GM12874 (cell line): ENCODE measurements around the gene FUT8.

Experiments
- CTCF ChIP-seq: IDR thresholded peaks from 2 replicates; pipeline ENCODE4 v1.5.1; 2011; ENCODE audit warnings: low read depth, mild to moderate bottlenecking, control low read depth, low read length, moderate library complexity; ENCODE audit not compliant: insufficient read depth

Gene FUT8

GRCh38 chr14:65496178-65496993, 83.9 kb downstream of the FUT8 start:
- no peak for TF ChIP-seq CTCF

GRCh38 chr14:65499138-65499537, 86.6 kb downstream of the FUT8 start:
- no peak for TF ChIP-seq CTCF

- no peak for TF ChIP-seq CTCF
These were observed 87.5 kb downstream of the FUT8 start for GRCh38 chr14:65500075-65500474.

GRCh38 chr14:65501328-65501727, 88.8 kb downstream of the FUT8 start:
- TF ChIP-seq CTCF = no peak

- TF ChIP-seq CTCF = no peak
These were observed 90.2 kb downstream of the FUT8 start for GRCh38 chr14:65502676-65503124.

GRCh38 chr14:65503771-65504170, 91.2 kb downstream of the FUT8 start:
- no peak for TF ChIP-seq CTCF

- no peak for TF ChIP-seq CTCF
These were observed 94.3 kb downstream of the FUT8 start for GRCh38 chr14:65506801-65507200.

GRCh38 chr14:65509842-65510241, 97.3 kb downstream of the FUT8 start:
- no peak for TF ChIP-seq CTCF
